OCI-LY1 (cell line): Measurements from ENCODE around the gene SLC39A8.

Experiments
- H2AFZ ChIP-seq: fragments of 200-600 bp; sonication (generic), shearing (Covaris generic); 2 replicates; pipeline ENCODE4 v1.6.0; 2014; ENCODE audit warnings: antibody characterized with exemption, mild to moderate bottlenecking, low read length
- H3F3A ChIP-seq: fragments of 200-600 bp; sonication (generic), shearing (Covaris generic); 2 replicates; pipeline ENCODE4 v1.6.0; 2014; ENCODE audit warnings: mild to moderate bottlenecking, antibody characterized with exemption, low read length, moderate library complexity; ENCODE audit not compliant: insufficient read depth
- H3K27ac ChIP-seq: fragments of 200-600 bp; sonication (generic); 2 replicates; pipeline ENCODE4 v1.5.1; 2014; ENCODE audit warnings: low read length, mixed run types, mild to moderate bottlenecking, low read depth; ENCODE audit not compliant: poor library complexity, severe bottlenecking
- H3K27me3 ChIP-seq: fragments of 200-600 bp; sonication (generic); 2 replicates; pipeline ENCODE4 v1.6.0; 2014; ENCODE audit warnings: antibody characterized with exemption, mild to moderate bottlenecking, low read length, moderate library complexity; ENCODE audit not compliant: insufficient read depth
- H3K36me3 ChIP-seq: fragments of 200-600 bp; sonication (generic); 2 replicates; pipeline ENCODE4 v1.6.1; 2014; ENCODE audit warnings: mild to moderate bottlenecking, antibody characterized with exemption, low read length, moderate library complexity, mixed read lengths; ENCODE audit not compliant: insufficient read depth
- H3K4me1 ChIP-seq: fragments of 200-600 bp; sonication (generic); 2 replicates; pipeline ENCODE4 v1.5.1; 2014; ENCODE audit warnings: mild to moderate bottlenecking, low read length, moderate library complexity; ENCODE audit not compliant: insufficient read depth, severe bottlenecking
- H3K4me2 ChIP-seq: fragments of 200-600 bp; sonication (generic), shearing (Covaris generic); 2 replicates; pipeline ENCODE4 v1.6.1; 2014; ENCODE audit warnings: low read length
- H3K4me3 ChIP-seq: fragments of 200-600 bp; sonication (generic); 2 replicates; pipeline ENCODE4 v1.5.1; 2014; ENCODE audit warnings: low read length, low read depth, mild to moderate bottlenecking, mixed read lengths; ENCODE audit not compliant: poor library complexity, severe bottlenecking
- H3K79me2 ChIP-seq: fragments of 200-600 bp; shearing (Covaris generic); 2 replicates; pipeline ENCODE4 v1.6.1; 2016; ENCODE audit warnings: mixed run types, low read length, mixed read lengths; ENCODE audit not compliant: insufficient read depth
- H3K9ac ChIP-seq: fragments of 200-600 bp; sonication (generic), shearing (Covaris generic); 2 replicates; pipeline ENCODE4 v1.6.1; 2014; ENCODE audit warnings: mild to moderate bottlenecking, low read length, mixed read lengths
- H3K9me2 ChIP-seq: fragments of 200-600 bp; sonication (generic), shearing (Covaris generic); 2 replicates; pipeline ENCODE4 v1.6.1; 2014; ENCODE audit warnings: low read depth, mild to moderate bottlenecking, low read length, mixed read lengths
- H3K9me3 ChIP-seq: fragments of 200-600 bp; shearing (Covaris generic); 2 replicates; pipeline ENCODE4 v1.6.1; 2014; ENCODE audit warnings: low read length, mixed read lengths
- H4K20me1 ChIP-seq: fragments of 200-600 bp; sonication (generic), shearing (Covaris generic); 2 replicates; pipeline ENCODE4 v1.6.0; 2016; ENCODE audit warnings: mild to moderate bottlenecking, low read length; ENCODE audit not compliant: insufficient read depth
- CTCF ChIP-seq: fragments of 200-600 bp; sonication (generic), shearing (Covaris generic); IDR thresholded peaks from 2 replicates; pipeline ENCODE4 v1.5.1; 2017; ENCODE audit warnings: mild to moderate bottlenecking, antibody characterized with exemption, low read length, moderate library complexity, mixed read lengths
- EZH2 ChIP-seq: fragments of 200-600 bp; sonication (generic), shearing (Covaris generic); IDR thresholded peaks from 2 replicates; pipeline ENCODE4 v1.8.0; 2017; ENCODE audit warnings: borderline replicate concordance, mixed run types, mild to moderate bottlenecking, antibody characterized with exemption, low read length, moderate library complexity, mixed read lengths

Gene SLC39A8

GRCh38 chr4:102259702-102260101, 85.6 kb downstream of the SLC39A8 start:
- H3K79me2 ChIP-seq: no peaks in the 10 kb centered on the region
- H3K27me3 ChIP-seq: no peaks in the 10 kb centered on the region
- no peak overlapping the region for H2AFZ ChIP-seq
- H3K27ac ChIP-seq: no peak overlapping the region
- no peaks in the 10 kb centered on the region for H3K9me3 ChIP-seq
- no peak overlapping the region for H3K9ac ChIP-seq
- no peaks in the 10 kb centered on the region for H4K20me1 ChIP-seq
- no peaks in the 10 kb centered on the region for H3F3A ChIP-seq
- no peak overlapping the region for H3K4me2 ChIP-seq
- no peaks in the 10 kb centered on the region for H3K4me1 ChIP-seq
- H3K9me2 ChIP-seq: no peaks in the 10 kb centered on the region
- H3K4me3 ChIP-seq: no peak overlapping the region
- peaks cover 11% of the 10 kb centered on the region; the same call in 1 of the 2 replicates for H3K36me3 ChIP-seq
- TF ChIP-seq EZH2 (no peak), CTCF (no peak)

GRCh38 chr4:102259081-102259480, 86.2 kb downstream of the SLC39A8 start:
- Histone ChIP-seq H3K9ac (no peak overlapping the region), H2AFZ (no peak overlapping the region), H3K27me3 (no peaks in the 10 kb centered on the region), H3K36me3 (peaks cover 11% of the 10 kb centered on the region; the same call in 1 of the 2 replicates), H3F3A (no peaks in the 10 kb centered on the region), H3K27ac (no peak overlapping the region), H4K20me1 (no peaks in the 10 kb centered on the region), H3K4me1 (no peaks in the 10 kb centered on the region), H3K79me2 (no peaks in the 10 kb centered on the region), H3K9me3 (no peaks in the 10 kb centered on the region), H3K4me2 (no peak overlapping the region), H3K9me2 (no peaks in the 10 kb centered on the region), H3K4me3 (no peak overlapping the region)
- TF ChIP-seq CTCF: no peak
- no peak for TF ChIP-seq EZH2

- no peaks in the 10 kb centered on the region for H3K79me2 ChIP-seq
- no peak overlapping the region for H3K27ac ChIP-seq
- no peak overlapping the region for H3K4me3 ChIP-seq
- no peaks in the 10 kb centered on the region for H3K27me3 ChIP-seq
- no peak for TF ChIP-seq CTCF
- no peak for TF ChIP-seq EZH2
- no peaks in the 10 kb centered on the region for H3F3A ChIP-seq
- no peaks in the 10 kb centered on the region for H3K9me3 ChIP-seq
- no peaks in the 10 kb centered on the region for H4K20me1 ChIP-seq
- H2AFZ ChIP-seq: no peak overlapping the region
- no peak overlapping the region for H3K9ac ChIP-seq
- H3K4me1 ChIP-seq: no peaks in the 10 kb centered on the region
- no peaks in the 10 kb centered on the region for H3K9me2 ChIP-seq
- H3K4me2 ChIP-seq: no peak overlapping the region
- no peaks in the 10 kb centered on the region for H3K36me3 ChIP-seq
These were observed 89.0 kb downstream of the SLC39A8 start for GRCh38 chr4:102256321-102256720.
